Tibial nerve (tissue), 4 donors: ENCODE measurements around the gene MAGT1.
"Not testable (repeated sequence)": the region's sequence is repeated elsewhere in the genome, so short reads cannot be mapped to it uniquely, and the experiment has no call there.

Source experiments
- EP300 ChIP-seq, 2 donors: sonication (generic); formaldehyde crosslinking; IDR thresholded peaks; one replicate each; pipeline ENCODE4 v1.6.1; 2017; ENCODE audit warnings: antibody characterized with exemption in 2 of 2, mild to moderate bottlenecking in 1 of 2
- POLR2A ChIP-seq, 2 donors: fragments of 450-650 bp; IDR thresholded peaks; one replicate each; pipeline ENCODE4 v1.6.1; 2017; ENCODE audit warnings: antibody characterized with exemption in 2 of 2, mild to moderate bottlenecking in 2 of 2, moderate library complexity in 2 of 2
- TF ChIP-seq, protein P1 (sequence below), 5 experiments: fragments of 200-600 bp in 3 of 5; fragments of 450-650 bp in 2 of 5; sonication (generic) in 3 of 5; IDR thresholded peaks; one replicate each; pipeline ENCODE4 v1.5.1; 2016 to 2019; ENCODE audit warnings: antibody characterized with exemption in 5 of 5, mild to moderate bottlenecking in 3 of 5, moderate library complexity in 2 of 5

DNA sequence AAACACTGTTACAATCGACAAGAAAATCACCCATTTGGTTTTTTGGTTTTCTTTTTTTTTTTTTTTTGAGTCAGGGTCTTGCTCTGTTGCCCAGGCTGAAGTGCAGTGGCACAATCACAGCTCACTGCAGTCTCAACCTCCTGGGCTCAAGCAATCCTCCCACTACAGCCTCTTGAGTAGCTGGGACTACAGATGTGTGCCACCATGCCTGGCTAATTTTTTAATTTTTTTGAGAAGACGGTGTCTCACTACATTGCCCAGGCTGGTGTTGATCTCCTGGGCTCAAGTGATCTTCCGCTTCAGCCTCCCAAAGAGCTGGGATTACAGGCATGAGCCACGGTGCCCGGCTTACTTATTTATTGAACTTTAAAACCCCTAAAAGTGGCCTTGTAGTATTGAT lies 63.7 kb downstream of the MAGT1 start:
- TF ChIP-seq EP300, POLR2A (IDR thresholded peaks at IDR 0.05): not testable (repeated sequence)
- TF ChIP-seq, protein P1, sequence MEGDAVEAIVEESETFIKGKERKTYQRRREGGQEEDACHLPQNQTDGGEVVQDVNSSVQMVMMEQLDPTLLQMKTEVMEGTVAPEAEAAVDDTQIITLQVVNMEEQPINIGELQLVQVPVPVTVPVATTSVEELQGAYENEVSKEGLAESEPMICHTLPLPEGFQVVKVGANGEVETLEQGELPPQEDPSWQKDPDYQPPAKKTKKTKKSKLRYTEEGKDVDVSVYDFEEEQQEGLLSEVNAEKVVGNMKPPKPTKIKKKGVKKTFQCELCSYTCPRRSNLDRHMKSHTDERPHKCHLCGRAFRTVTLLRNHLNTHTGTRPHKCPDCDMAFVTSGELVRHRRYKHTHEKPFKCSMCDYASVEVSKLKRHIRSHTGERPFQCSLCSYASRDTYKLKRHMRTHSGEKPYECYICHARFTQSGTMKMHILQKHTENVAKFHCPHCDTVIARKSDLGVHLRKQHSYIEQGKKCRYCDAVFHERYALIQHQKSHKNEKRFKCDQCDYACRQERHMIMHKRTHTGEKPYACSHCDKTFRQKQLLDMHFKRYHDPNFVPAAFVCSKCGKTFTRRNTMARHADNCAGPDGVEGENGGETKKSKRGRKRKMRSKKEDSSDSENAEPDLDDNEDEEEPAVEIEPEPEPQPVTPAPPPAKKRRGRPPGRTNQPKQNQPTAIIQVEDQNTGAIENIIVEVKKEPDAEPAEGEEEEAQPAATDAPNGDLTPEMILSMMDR (IDR thresholded peaks at IDR 0.05): not testable (repeated sequence)
